ENCODE results near the gene ZNRF2.

DNA sequence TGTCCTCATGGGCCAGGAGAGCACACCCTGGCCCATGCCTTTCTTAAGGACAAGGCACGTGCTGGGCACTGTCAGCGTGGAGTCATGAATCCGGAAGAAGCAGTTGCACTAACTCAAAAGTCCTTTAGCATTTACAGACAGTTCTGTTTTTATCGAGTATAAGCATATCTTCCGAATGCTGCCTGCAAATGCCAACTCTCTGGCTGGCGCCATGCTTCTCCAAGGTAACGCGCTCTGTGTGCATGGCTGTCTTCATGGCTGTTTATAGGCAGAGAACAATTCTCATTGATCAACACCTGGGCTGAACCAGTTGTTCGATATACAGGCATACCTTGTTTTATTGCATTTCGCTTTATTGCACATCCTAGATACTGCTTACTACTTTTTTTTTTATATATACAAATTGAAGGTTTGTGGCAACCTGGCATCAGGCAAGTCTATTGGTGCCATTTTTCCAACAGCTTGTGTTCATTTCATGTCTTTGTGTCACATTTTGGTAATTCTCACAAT is 28.0 kb upstream of the ZNRF2 start:
- TF ChIP-seq CBX1 (IDR thresholded peaks at IDR 0.05; ENCODE audit: low read depth) (no peak), BHLHE40 (IDR thresholded peaks at IDR 0.05; ENCODE audit: low read length) (no peak), MAZ (IDR thresholded peaks at IDR 0.05; ENCODE audit: borderline replicate concordance, low read depth, low read length) (no peak), MAZ (CRISPR knock-in tag; IDR thresholded peaks at IDR 0.05; ENCODE audit: low read depth) (no peak), SRF (IDR thresholded peaks at IDR 0.05; ENCODE audit: low read depth, low read length) (no peak), MTA1 (CRISPR knock-in tag; IDR thresholded peaks at IDR 0.05; ENCODE audit: borderline replicate concordance) (no peak), TSC22D2 (CRISPR knock-in tag; IDR thresholded peaks at IDR 0.05; ENCODE audit: borderline replicate concordance) (no peak), ZNF547 (CRISPR knock-in tag; IDR thresholded peaks at IDR 0.05) (no peak), CREB1 (IDR thresholded peaks at IDR 0.05) (no peak), CREB1 (CRISPR knock-in tag; IDR thresholded peaks at IDR 0.05) (no peak), ZMAT3 (CRISPR knock-in tag; conservative IDR thresholded peaks at IDR 0.05) (no peak), MXI1 (IDR thresholded peaks at IDR 0.05; ENCODE audit: borderline replicate concordance, low read depth, low read length) (no peak), JUNB (CRISPR knock-in tag; IDR thresholded peaks at IDR 0.05; ENCODE audit: borderline replicate concordance) (no peak)
- TF ChIP-seq, protein P1, sequence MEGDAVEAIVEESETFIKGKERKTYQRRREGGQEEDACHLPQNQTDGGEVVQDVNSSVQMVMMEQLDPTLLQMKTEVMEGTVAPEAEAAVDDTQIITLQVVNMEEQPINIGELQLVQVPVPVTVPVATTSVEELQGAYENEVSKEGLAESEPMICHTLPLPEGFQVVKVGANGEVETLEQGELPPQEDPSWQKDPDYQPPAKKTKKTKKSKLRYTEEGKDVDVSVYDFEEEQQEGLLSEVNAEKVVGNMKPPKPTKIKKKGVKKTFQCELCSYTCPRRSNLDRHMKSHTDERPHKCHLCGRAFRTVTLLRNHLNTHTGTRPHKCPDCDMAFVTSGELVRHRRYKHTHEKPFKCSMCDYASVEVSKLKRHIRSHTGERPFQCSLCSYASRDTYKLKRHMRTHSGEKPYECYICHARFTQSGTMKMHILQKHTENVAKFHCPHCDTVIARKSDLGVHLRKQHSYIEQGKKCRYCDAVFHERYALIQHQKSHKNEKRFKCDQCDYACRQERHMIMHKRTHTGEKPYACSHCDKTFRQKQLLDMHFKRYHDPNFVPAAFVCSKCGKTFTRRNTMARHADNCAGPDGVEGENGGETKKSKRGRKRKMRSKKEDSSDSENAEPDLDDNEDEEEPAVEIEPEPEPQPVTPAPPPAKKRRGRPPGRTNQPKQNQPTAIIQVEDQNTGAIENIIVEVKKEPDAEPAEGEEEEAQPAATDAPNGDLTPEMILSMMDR (CRISPR knock-in tag; IDR thresholded peaks at IDR 0.05), result no peak

Measured in HepG2 (cell line).